Parathyroid adenoma (tissue), 2 donors: ENCODE data around the gene DUSP16.
"Not testable (repeated sequence)": the region's sequence is repeated elsewhere in the genome, so short reads cannot be mapped to it uniquely, and the experiment has no call there.

Source experiments
- H2AFZ ChIP-seq: fragments of 300-600 bp; sonication (generic); one replicate; pipeline ENCODE4 v1.7.0; 2017; ENCODE audit warnings: antibody characterized with exemption, mild to moderate bottlenecking
- H3K27ac ChIP-seq: fragments of 300-600 bp; sonication (generic); one replicate; pipeline ENCODE4 v1.7.0; 2017
- H3K27me3 ChIP-seq: fragments of 300-600 bp; sonication (generic); one replicate; pipeline ENCODE4 v1.7.0; 2017; ENCODE audit warnings: low read length; ENCODE audit not compliant: control insufficient read depth, insufficient read depth
- H3K36me3 ChIP-seq: fragments of 300-600 bp; sonication (generic); one replicate; pipeline ENCODE4 v1.7.0; 2017; ENCODE audit warnings: low read length; ENCODE audit not compliant: control insufficient read depth, insufficient read depth
- H3K4me1 ChIP-seq: fragments of 300-600 bp; sonication (generic); one replicate; pipeline ENCODE4 v1.7.0; 2017; ENCODE audit warnings: control low read depth
- H3K4me2 ChIP-seq: fragments of 300-600 bp; sonication (generic); one replicate; pipeline ENCODE4 v1.7.0; 2017; ENCODE audit warnings: low read length
- H3K4me3 ChIP-seq: fragments of 300-600 bp; sonication (generic); one replicate; pipeline ENCODE4 v1.7.0; 2017; ENCODE audit warnings: low read depth, low read length
- H3K79me2 ChIP-seq: fragments of 300-600 bp; sonication (generic); one replicate; pipeline ENCODE4 v1.7.0; 2017; ENCODE audit warnings: control low read depth
- H3K9ac ChIP-seq: fragments of 300-600 bp; sonication (generic); one replicate; pipeline ENCODE4 v1.7.0; 2017; ENCODE audit warnings: mild to moderate bottlenecking
- H3K9me3 ChIP-seq: fragments of 300-600 bp; sonication (generic); one replicate; pipeline ENCODE4 v1.7.0; 2017; ENCODE audit warnings: low read length; ENCODE audit not compliant: control insufficient read depth
- TF ChIP-seq, protein P1 (sequence below): fragments of 300-600 bp; sonication (generic); IDR thresholded peaks from one replicate; pipeline ENCODE4 v1.7.0; 2017; ENCODE audit warnings: antibody characterized with exemption, mild to moderate bottlenecking
- donor health status: primary hyperparathyroidism.

DUSP16 gene

GRCh38 chr12:12577786-12578185, 15.1 kb upstream of the DUSP16 start:
- no peaks in the 10 kb centered on the region for H3K4me1 ChIP-seq
- TF ChIP-seq, protein P1, sequence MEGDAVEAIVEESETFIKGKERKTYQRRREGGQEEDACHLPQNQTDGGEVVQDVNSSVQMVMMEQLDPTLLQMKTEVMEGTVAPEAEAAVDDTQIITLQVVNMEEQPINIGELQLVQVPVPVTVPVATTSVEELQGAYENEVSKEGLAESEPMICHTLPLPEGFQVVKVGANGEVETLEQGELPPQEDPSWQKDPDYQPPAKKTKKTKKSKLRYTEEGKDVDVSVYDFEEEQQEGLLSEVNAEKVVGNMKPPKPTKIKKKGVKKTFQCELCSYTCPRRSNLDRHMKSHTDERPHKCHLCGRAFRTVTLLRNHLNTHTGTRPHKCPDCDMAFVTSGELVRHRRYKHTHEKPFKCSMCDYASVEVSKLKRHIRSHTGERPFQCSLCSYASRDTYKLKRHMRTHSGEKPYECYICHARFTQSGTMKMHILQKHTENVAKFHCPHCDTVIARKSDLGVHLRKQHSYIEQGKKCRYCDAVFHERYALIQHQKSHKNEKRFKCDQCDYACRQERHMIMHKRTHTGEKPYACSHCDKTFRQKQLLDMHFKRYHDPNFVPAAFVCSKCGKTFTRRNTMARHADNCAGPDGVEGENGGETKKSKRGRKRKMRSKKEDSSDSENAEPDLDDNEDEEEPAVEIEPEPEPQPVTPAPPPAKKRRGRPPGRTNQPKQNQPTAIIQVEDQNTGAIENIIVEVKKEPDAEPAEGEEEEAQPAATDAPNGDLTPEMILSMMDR, result no peak
- no peak overlapping the region for H3K4me2 ChIP-seq
- no peaks in the 10 kb centered on the region for H3K36me3 ChIP-seq
- H3K27ac ChIP-seq, result no peak overlapping the region
- no peaks in the 10 kb centered on the region for H3K79me2 ChIP-seq
- H3K9me3 ChIP-seq, result no peaks in the 10 kb centered on the region
- H3K4me3 ChIP-seq, result no peak overlapping the region
- H3K27me3 ChIP-seq, result no peaks in the 10 kb centered on the region
- H2AFZ ChIP-seq, result no peak overlapping the region
- no peak overlapping the region for H3K9ac ChIP-seq

DNA sequence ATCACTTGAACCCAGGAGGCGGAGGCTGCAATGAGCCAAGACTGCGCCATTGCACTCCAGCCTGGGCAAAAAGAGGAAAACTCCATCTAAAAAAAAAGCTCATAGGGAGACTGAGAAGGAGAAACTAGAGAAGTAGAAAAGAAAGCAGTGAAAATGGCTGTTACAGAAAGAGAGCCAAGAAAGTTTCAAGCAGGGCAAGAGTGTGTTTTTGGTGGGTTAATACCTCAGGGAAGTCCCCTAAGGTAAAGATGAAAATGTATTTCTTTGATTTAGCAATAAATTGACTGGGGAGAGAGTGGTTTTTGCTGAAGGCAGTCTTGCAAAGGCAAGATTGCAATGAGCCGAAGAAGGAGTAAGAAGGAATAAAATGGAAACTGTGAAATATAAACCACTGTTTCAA, 10.0 kb upstream of the DUSP16 start:
- TF ChIP-seq, protein P1, result no peak
- H3K27me3 ChIP-seq, result no peaks in the 10 kb centered on the region
- no peak overlapping the region for H3K4me3 ChIP-seq
- H3K27ac ChIP-seq, result no peak overlapping the region
- no peaks in the 10 kb centered on the region for H3K9me3 ChIP-seq
- H3K36me3 ChIP-seq, result no peaks in the 10 kb centered on the region
- H3K4me2 ChIP-seq, result no peak overlapping the region
- no peak overlapping the region for H2AFZ ChIP-seq
- H3K9ac ChIP-seq, result no peak overlapping the region
- no peaks in the 10 kb centered on the region for H3K4me1 ChIP-seq
- H3K79me2 ChIP-seq, result no peaks in the 10 kb centered on the region

DNA sequence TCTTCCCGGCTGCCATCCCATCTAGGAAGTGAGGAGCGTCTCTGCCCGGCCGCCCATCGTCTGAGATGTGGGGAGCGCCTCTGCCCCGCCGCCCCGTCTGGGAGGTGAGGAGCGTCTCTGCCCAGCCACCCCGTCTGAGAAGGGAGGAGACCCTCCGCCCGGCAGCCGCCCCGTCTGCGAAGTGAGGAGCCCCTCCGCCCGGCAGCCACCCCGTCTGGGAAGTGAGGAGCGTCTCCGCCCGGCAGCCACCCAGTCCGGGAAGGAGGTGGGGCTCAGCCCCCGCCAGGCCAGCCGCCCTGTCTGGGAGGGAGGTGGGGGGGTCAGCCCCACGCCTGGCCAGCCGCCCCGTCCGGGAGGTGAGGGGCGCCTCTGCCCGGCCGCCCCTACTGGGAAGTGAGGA, 3.3 kb upstream of the DUSP16 start:
- not testable (repeated sequence) for H3K9ac ChIP-seq, H3K9me3 ChIP-seq, H3K36me3 ChIP-seq, H3K27me3 ChIP-seq, H3K4me3 ChIP-seq, H3K27ac ChIP-seq, H3K79me2 ChIP-seq, H3K4me2 ChIP-seq, H2AFZ ChIP-seq
- H3K4me1 ChIP-seq, result peaks cover 11% of the 10 kb centered on the region

GRCh38 chr12:12564911-12565310, 2.2 kb upstream of the DUSP16 start:
- no peaks in the 10 kb centered on the region for H3K36me3 ChIP-seq
- TF ChIP-seq, protein P1, result no peak
- H2AFZ ChIP-seq, result no peak overlapping the region
- no peaks in the 10 kb centered on the region for H3K27me3 ChIP-seq
- no peak overlapping the region for H3K4me2 ChIP-seq
- H3K4me1 ChIP-seq, result peaks cover 11% of the 10 kb centered on the region
- H3K79me2 ChIP-seq, result no peaks in the 10 kb centered on the region
- no peaks in the 10 kb centered on the region for H3K9me3 ChIP-seq
- H3K4me3 ChIP-seq, result no peak overlapping the region
- H3K9ac ChIP-seq, result no peak overlapping the region
- no peak overlapping the region for H3K27ac ChIP-seq

- Histone ChIP-seq H3K4me2 (peak overlapping the region; percentile 75), H3K79me2 (peaks cover 7% of the 10 kb centered on the region), H3K4me1 (peaks cover 11% of the 10 kb centered on the region), H3K27ac (peak overlapping the region; percentile 95), H3K9ac (no peak overlapping the region), H3K27me3 (no peaks in the 10 kb centered on the region), H3K4me3 (peak overlapping the region; percentile 88), H3K36me3 (no peaks in the 10 kb centered on the region), H2AFZ (peak overlapping the region; percentile 98), H3K9me3 (no peaks in the 10 kb centered on the region)
- TF ChIP-seq, protein P1, result no peak
Measured at GRCh38 chr12:12563290-12563928, 746 bp upstream of the DUSP16 start.
